Measurements from ENCODE around the gene CELF1. TPM values are rescaled to one million over a fixed set of nuclear protein-coding genes. Genes with fewer than 3 reads are reported as not detected.
A peak's percentile ranks its signal among the peaks of the same experiment; 100 is the strongest.

The CELF1 gene
- total RNA-seq, 1 donor from 2014 or later = 180 TPM

DNA sequence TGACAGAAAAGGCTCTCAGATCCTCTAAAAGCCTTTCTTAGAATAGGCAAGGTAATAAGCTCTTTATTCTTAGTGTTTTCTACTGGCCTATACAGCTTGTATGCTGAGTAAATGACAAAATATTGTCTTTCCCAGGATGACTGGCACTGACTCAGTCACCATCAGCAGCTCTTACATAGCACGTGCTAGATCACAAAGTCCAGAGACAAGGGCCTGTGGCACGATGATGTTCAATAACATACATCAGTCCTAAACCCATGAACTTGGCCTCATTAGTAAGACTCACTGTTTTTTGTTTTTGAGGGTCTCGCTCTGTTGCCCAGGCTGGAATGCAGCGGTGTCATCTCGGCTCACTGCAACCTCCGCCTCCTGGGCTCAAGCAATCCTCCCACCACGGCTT, 42.7 kb downstream of the CELF1 start:
- TF ChIP-seq, protein P1, sequence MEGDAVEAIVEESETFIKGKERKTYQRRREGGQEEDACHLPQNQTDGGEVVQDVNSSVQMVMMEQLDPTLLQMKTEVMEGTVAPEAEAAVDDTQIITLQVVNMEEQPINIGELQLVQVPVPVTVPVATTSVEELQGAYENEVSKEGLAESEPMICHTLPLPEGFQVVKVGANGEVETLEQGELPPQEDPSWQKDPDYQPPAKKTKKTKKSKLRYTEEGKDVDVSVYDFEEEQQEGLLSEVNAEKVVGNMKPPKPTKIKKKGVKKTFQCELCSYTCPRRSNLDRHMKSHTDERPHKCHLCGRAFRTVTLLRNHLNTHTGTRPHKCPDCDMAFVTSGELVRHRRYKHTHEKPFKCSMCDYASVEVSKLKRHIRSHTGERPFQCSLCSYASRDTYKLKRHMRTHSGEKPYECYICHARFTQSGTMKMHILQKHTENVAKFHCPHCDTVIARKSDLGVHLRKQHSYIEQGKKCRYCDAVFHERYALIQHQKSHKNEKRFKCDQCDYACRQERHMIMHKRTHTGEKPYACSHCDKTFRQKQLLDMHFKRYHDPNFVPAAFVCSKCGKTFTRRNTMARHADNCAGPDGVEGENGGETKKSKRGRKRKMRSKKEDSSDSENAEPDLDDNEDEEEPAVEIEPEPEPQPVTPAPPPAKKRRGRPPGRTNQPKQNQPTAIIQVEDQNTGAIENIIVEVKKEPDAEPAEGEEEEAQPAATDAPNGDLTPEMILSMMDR (conservative IDR thresholded peaks at IDR 0.05) = no peak
- peaks cover 67% of the 10 kb centered on the region for H3K4me1 Mint-ChIP-seq
- no peak for DNase-seq (ENCODE audit: low read depth, low spot score)
- no peaks in the 10 kb centered on the region for H3K27me3 Mint-ChIP-seq (ENCODE audit: low read depth)
- no peaks in the 10 kb centered on the region for H3K36me3 Mint-ChIP-seq (ENCODE audit: low read depth)
- H3K27ac Mint-ChIP-seq (ENCODE audit: unreplicated experiment) = no peak overlapping the region
- H3K4me3 Mint-ChIP-seq = no peak overlapping the region
- H3K9me3 Mint-ChIP-seq = no peaks in the 10 kb centered on the region

DNA sequence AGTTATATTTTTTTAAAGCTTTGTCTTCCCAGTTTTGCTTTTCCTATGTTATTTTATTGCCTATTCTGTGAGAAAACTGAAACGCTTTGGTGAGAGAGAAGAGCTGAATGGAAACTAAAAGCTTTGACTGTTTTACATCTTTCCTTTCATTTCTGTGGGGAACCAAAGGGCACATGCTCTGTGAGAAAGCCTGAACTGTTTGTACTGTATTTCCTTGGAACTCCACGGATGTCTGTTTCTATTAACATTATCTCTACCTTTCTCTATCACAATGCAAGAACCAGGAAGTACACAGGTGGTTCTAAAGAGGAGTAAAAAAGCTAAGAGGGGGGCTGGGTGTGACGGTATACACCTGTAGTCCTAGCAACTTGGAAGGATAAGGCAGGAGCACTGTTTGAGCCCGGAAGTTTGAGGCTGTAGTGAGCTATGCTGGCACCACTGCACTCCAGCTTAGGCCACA, 43.8 kb downstream of the CELF1 start:
- Mint-ChIP-seq H3K36me3 (ENCODE audit: low read depth) (no peaks in the 10 kb centered on the region), H3K9me3 (no peaks in the 10 kb centered on the region), H3K4me3 (no peak overlapping the region), H3K4me1 (peaks cover 60% of the 10 kb centered on the region), H3K27ac (ENCODE audit: unreplicated experiment) (no peak overlapping the region), H3K27me3 (ENCODE audit: low read depth) (no peaks in the 10 kb centered on the region)
- no peak for DNase-seq (ENCODE audit: low read depth, low spot score)
- TF ChIP-seq, protein P1 (conservative IDR thresholded peaks at IDR 0.05) = no peak

DNA sequence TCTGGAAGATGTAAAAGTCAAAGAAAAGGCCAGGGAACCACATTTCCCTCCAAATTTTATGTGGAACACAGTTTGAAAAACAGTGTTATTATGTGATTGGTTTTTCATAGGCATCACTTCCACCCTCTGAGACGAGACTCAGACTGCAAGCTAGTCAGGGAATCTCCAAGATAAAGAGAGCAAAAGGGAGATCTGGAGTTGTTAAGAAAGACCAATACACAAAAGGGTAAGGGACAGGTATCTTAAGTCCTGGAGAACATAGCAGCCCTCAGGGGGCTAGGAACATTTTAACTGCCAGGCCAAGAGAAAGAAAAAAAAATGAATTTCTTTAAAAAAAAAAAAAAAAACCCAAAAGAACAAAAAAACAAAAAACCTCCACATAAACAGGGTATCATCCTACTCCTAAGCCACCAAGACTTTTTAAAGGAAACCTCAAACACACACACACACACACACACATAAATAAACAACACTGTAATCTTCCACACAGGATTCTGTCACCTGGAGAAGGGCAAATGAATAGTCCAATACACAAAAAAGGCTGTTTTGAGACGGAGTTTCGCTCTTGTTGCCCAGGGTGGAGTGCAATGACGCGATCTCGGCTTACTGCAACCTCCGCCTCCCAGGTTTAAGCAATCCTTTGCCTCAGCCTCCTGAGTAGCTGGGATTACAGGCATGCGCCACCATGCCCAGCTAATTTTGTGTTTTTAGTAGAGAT, 44.5 kb downstream of the CELF1 start:
- TF ChIP-seq, protein P1 (conservative IDR thresholded peaks at IDR 0.05) = no peak
- H3K27me3 Mint-ChIP-seq (ENCODE audit: low read depth) = no peaks in the 10 kb centered on the region
- H3K9me3 Mint-ChIP-seq = no peaks in the 10 kb centered on the region
- H3K27ac Mint-ChIP-seq (ENCODE audit: unreplicated experiment) = peak overlapping the region; percentile 83
- H3K4me3 Mint-ChIP-seq = no peak overlapping the region
- DNase-seq (ENCODE audit: low read depth, low spot score) = no peak
- H3K36me3 Mint-ChIP-seq (ENCODE audit: low read depth) = no peaks in the 10 kb centered on the region
- H3K4me1 Mint-ChIP-seq = peaks cover 54% of the 10 kb centered on the region

DNA sequence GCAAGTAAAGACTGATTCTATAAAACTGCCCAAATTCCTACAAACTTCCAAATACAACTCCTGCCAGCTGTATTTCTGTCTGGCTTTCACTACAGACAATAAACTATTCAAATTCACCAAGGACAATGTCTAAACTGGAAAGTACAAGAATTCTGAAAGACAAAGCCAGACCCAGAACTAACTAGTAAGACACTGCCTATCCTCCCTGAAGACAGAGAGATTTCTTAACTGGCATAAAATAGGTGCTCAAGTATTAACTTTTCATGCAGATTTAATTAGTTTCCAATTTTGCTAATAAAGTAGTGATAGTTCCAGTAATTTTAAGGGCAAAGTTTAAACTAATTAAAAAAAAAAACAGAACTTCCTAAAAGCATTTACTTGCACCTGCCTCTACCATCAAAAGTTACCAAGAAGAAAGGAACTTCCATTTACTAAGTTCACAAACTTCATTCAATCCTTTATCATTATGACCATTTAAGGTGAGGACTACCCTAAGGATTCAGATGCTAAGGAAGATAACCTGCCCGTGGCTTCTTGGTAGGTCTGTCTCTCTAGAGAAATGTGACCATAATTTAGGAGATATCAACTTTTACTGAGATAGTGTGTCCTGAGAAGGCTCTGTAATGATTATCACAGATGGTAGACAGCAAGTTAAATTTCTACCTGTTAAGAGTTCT, 45.2 kb downstream of the CELF1 start:
- no peaks in the 10 kb centered on the region for H3K9me3 Mint-ChIP-seq
- H3K4me3 Mint-ChIP-seq = peak overlapping the region; percentile 11
- H3K27me3 Mint-ChIP-seq (ENCODE audit: low read depth) = no peaks in the 10 kb centered on the region
- no peaks in the 10 kb centered on the region for H3K36me3 Mint-ChIP-seq (ENCODE audit: low read depth)
- TF ChIP-seq, protein P1 (conservative IDR thresholded peaks at IDR 0.05) = no peak
- no peak for DNase-seq (ENCODE audit: low read depth, low spot score)
- H3K27ac Mint-ChIP-seq (ENCODE audit: unreplicated experiment) = peak overlapping the region; percentile 1
- peaks cover 48% of the 10 kb centered on the region for H3K4me1 Mint-ChIP-seq

DNA sequence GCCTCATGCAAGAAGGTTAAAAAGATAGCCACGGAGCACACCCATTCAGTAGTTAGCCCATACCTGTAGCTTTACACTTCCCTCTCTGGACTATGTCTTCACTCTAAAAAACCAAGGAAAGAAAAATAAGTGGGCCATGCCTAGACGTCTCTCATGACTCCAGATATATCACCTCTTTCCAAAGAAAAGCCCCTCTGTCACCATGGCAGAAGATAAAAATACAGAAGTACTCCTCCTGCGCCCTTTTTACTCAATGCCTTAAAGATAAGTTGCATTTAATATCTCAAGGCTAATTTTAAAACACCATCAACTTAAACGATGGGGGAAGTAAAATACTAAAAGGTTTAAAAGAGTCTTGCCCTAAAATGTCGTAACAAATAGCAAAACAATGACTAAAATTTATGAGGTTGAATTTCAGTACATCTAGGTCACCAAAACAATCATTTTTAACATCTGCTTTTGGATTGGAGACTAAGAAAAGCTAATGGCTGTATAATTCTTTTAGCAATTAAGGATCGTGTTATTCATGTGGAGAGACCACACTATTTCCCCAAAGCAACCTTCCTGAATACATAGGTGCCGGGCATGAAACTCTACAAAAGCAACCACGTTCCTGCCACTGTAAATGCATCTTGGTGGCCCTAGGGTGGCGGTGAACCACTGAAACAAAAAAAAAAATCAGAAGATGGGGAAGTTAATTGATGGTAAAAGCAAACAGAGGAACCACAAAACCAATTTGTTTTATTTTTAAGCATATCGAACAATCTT, 46.0 kb downstream of the CELF1 start:
- Mint-ChIP-seq H3K27me3 (ENCODE audit: low read depth) (no peaks in the 10 kb centered on the region), H3K4me1 (peaks cover 48% of the 10 kb centered on the region), H3K4me3 (peak overlapping the region; percentile 13), H3K36me3 (ENCODE audit: low read depth) (no peaks in the 10 kb centered on the region), H3K9me3 (no peaks in the 10 kb centered on the region), H3K27ac (ENCODE audit: unreplicated experiment) (no peak overlapping the region)
- TF ChIP-seq, protein P1 (conservative IDR thresholded peaks at IDR 0.05) = no peak
- DNase-seq (ENCODE audit: low read depth, low spot score) = no peak
